ENCODE measurements around the gene DOHH. TPM values are rescaled to one million over a fixed set of nuclear protein-coding genes. Genes with fewer than 3 reads are reported as not detected.

Gene DOHH
- total RNA-seq, 2 donors from 2014 or later, result 26.1 to 26.9 TPM

DNA sequence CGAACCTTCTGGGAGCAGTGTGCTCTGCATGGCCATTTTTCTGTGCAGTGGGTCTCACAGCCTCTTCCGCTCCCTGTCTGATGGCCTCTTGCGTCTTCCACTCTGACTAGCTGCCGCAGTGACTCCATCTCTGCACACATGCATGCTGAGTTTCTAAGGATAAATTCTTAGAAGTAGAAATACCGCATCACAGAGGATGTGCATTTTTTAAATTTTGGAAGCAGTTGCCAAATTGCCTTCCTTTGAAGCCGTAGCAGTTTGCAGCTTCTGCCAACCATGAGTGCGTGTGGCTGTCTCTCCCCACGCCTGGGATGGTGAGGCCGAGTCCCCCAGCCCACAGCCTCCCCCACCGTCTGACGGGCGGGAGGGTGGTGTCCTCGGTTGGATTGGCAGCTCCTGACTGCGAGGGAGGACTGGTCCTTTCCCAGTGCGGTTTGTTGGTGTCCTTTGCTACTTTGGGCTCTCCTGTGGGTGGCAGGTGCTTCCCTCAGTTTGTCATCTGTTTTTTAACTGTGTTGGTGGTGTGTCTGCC lies 15.5 kb upstream of the DOHH start:
- no peak overlapping the region for H3K4me3 ChIP-seq
- H3K9me3 ChIP-seq, result no peaks in the 10 kb centered on the region
- TF ChIP-seq POLR2A (IDR thresholded peaks at IDR 0.05), result no peak
- TF ChIP-seq, protein P1, sequence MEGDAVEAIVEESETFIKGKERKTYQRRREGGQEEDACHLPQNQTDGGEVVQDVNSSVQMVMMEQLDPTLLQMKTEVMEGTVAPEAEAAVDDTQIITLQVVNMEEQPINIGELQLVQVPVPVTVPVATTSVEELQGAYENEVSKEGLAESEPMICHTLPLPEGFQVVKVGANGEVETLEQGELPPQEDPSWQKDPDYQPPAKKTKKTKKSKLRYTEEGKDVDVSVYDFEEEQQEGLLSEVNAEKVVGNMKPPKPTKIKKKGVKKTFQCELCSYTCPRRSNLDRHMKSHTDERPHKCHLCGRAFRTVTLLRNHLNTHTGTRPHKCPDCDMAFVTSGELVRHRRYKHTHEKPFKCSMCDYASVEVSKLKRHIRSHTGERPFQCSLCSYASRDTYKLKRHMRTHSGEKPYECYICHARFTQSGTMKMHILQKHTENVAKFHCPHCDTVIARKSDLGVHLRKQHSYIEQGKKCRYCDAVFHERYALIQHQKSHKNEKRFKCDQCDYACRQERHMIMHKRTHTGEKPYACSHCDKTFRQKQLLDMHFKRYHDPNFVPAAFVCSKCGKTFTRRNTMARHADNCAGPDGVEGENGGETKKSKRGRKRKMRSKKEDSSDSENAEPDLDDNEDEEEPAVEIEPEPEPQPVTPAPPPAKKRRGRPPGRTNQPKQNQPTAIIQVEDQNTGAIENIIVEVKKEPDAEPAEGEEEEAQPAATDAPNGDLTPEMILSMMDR (IDR thresholded peaks at IDR 0.05), result no peak
- no peak for TF ChIP-seq POLR2AphosphoS5 (IDR thresholded peaks at IDR 0.05)
- H3K36me3 ChIP-seq, result no peaks in the 10 kb centered on the region
- H3K27me3 ChIP-seq (replicated peaks; ENCODE audit: insufficient read depth), result no peaks in the 10 kb centered on the region
- no peak overlapping the region for H3K27ac ChIP-seq
- DNase-seq (ENCODE audit: low spot score), result no peak
- H3K4me1 ChIP-seq (replicated peaks), result peaks cover 5% of the 10 kb centered on the region
- WGBS, result 53% methylated on average over 15 of the region's 15 CpGs
- intact Hi-C loops (cut with DNase I), result no loop called here

DNA sequence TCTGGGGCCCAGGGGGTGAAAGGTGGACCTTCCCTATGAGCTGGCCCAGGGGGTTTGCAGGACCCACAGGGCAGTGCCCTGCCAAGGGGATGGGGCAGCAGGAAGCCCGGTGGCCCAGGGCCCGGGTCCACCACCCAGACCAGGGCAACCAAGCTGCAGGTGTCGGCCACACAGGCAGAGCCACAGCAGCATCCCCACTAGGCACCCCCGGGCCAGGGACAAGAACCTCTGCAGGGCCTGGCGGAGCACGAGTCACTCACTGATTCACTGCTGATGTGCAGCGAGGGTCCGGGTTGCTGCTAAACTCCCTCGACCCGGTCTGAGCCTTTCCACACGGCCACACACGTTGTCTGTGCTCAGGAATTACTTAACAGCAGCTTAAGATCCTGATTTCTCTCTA lies 14.5 kb upstream of the DOHH start:
- Histone ChIP-seq H3K9me3 (no peaks in the 10 kb centered on the region), H3K4me1 (replicated peaks) (peaks cover 5% of the 10 kb centered on the region)
- WGBS, result 75% methylated on average over 9 of the region's 12 CpGs

DNA sequence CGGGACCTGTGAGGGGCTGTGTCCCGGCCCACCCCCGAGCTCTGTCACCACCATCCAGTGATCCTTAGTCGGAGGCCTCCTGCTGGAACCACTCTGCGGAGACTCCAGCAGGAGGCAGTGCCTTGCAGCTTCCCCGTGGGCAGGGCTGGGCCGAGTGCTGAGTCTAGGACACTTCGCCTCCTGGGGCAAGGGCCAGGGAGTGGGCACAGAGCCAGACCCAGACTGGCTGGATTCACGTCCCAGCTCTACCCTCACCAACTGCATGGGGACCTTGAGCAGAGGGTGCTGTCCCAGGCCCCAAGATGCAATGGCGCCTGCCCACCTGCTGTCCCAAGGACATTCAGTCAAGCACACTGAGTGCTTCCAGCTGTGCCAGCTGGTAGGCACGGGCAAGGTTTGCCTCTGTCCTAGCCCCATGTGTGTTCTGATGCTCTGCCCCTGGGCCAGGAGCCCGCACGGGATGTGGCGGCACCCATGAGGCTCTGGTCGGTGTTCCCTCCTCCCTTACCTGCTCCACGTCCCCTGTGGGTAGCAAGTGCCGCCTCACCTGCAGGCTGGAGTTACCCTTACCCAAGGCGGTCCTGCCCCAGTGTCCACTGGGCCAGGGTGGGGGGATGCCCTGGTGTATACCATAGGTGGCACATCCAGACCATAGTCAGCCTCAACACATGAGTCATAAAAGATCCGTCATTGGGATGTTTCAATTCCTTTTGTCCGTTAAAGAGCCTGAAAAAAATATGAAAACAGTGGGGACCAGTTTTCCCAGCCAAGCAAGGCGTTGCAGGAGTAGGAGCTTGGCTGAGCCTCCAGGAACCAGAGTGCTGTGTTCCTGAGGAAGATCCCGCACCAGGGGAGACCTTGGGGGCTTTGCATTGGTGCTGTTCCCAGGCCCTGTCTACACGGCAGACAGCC lies 13.0 kb upstream of the DOHH start:
- TF ChIP-seq, protein P1 (IDR thresholded peaks at IDR 0.05), result no peak
- TF ChIP-seq POLR2AphosphoS5 (IDR thresholded peaks at IDR 0.05) (no peak), POLR2A (IDR thresholded peaks at IDR 0.05) (no peak)
- Histone ChIP-seq H3K4me1 (replicated peaks) (peaks cover 5% of the 10 kb centered on the region), H3K27me3 (replicated peaks; ENCODE audit: insufficient read depth) (no peaks in the 10 kb centered on the region), H3K36me3 (no peaks in the 10 kb centered on the region), H3K9me3 (no peaks in the 10 kb centered on the region), H3K27ac (no peak overlapping the region), H3K4me3 (no peak overlapping the region)
- intact Hi-C loops (cut with DNase I), result no loop called here
- no peak for DNase-seq (ENCODE audit: low spot score)
- WGBS, result 78% methylated on average over 22 of the region's 23 CpGs

More for the DNA sequence above, 14.5 kb upstream of the DOHH start:
- no peak overlapping the region for H3K27ac ChIP-seq
- no peaks in the 10 kb centered on the region for H3K27me3 ChIP-seq (replicated peaks; ENCODE audit: insufficient read depth)
- no peak overlapping the region for H3K4me3 ChIP-seq
- no peak for TF ChIP-seq POLR2A (IDR thresholded peaks at IDR 0.05)
- TF ChIP-seq, protein P1 (IDR thresholded peaks at IDR 0.05), result no peak
- TF ChIP-seq POLR2AphosphoS5 (IDR thresholded peaks at IDR 0.05), result no peak
- no peak for DNase-seq (ENCODE audit: low spot score)
- H3K36me3 ChIP-seq, result no peaks in the 10 kb centered on the region
- intact Hi-C loops (cut with DNase I), result no loop called here

DNA sequence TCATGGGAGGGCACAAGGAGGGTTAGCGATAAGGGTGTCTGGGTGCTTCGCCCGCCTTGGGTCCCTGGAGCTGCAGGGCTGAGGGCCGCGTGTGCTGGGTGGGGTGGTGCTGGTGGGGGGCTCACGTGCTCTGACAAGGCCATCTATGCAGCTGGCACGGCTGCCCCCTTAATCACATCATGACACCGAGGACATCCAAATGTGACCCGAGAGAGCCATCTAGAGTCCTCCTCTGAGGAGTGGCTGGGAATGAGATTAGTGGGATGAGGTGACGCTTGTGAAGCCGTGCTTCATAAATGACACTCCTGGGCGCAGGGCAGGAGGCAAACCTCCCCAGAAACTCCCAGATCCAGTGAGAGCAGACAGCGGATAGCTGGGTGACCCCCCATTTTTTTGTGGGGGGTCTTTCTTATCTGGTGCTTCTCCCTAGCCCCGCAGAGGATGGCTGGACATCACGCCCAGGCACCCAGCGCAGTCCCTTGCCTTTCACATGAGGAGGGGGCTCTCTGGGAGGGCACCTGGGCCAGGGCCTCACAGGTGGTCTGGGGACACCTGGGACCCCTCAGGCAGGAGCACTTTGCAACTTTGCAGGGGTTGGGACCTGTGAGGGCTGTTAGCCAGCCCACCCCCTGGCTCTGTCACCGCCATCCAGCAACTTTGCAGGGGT lies 12.2 kb upstream of the DOHH start:
- TF ChIP-seq POLR2A (IDR thresholded peaks at IDR 0.05) (no peak), POLR2AphosphoS5 (IDR thresholded peaks at IDR 0.05) (no peak)
- TF ChIP-seq, protein P1 (IDR thresholded peaks at IDR 0.05), result no peak
- Histone ChIP-seq H3K9me3 (no peaks in the 10 kb centered on the region), H3K4me3 (no peak overlapping the region), H3K36me3 (no peaks in the 10 kb centered on the region), H3K4me1 (replicated peaks) (peaks cover 5% of the 10 kb centered on the region), H3K27me3 (replicated peaks; ENCODE audit: insufficient read depth) (no peaks in the 10 kb centered on the region), H3K27ac (no peak overlapping the region)
- no peak for DNase-seq (ENCODE audit: low spot score)
- intact Hi-C loops (cut with DNase I), result no loop called here
- WGBS, result 80% methylated on average over 17 of the region's 17 CpGs

All from prostate gland (tissue), 2 donors.